Activated CD4-positive, alpha-beta T cell treated with anti-CD3 and anti-CD28 coated beads, Interleukin-2, amount 50 U/mL, for 4 hours (primary cell): ENCODE results near the gene ASIC1.
"Not testable (repeated sequence)": the region's sequence is repeated elsewhere in the genome, so short reads cannot be mapped to it uniquely, and the experiment has no call there.

ENCODE experiments used
- DNase-seq, 2 experiments: peaks; one replicate each; pipeline ENCODE4 v3.0.0-alpha.2; 2020

ASIC1 gene

DNA sequence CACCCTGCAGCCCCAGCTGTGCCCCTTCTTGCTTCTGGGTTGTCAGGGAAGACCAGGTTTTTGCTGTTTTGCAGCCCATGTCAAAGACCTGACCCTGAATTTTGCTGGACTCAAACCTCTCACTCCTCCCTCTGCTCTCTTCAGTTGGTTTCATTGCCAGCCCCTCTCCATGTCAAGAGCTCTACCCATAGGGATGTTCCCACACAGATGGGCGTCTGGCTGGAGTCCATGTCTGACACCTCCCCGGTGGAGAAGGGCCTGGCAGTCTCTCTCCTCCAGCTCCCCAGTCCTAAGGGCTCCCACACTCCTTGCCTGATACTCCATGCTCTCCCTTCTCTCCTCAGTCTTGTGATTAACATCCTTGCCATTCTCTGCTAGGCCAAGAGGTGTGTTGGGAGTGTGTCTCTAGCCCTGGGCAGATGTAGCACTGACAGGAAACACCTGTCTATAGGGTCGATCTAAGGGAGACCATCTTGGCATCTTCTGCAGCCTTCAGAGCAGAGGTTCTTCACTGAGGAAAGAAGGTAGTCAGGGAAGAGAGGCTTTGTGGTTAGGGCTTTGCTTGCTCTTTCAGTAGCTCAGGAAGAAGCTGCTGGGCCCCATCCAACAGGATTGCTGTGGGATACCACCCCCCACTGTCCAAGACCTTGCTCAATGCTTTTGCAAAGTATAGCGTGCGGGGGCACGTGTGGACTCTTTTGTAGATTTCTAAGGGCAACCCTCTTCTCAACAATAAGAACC lies 4.7 kb downstream of the ASIC1 start:
- no peak for DNase-seq

DNA sequence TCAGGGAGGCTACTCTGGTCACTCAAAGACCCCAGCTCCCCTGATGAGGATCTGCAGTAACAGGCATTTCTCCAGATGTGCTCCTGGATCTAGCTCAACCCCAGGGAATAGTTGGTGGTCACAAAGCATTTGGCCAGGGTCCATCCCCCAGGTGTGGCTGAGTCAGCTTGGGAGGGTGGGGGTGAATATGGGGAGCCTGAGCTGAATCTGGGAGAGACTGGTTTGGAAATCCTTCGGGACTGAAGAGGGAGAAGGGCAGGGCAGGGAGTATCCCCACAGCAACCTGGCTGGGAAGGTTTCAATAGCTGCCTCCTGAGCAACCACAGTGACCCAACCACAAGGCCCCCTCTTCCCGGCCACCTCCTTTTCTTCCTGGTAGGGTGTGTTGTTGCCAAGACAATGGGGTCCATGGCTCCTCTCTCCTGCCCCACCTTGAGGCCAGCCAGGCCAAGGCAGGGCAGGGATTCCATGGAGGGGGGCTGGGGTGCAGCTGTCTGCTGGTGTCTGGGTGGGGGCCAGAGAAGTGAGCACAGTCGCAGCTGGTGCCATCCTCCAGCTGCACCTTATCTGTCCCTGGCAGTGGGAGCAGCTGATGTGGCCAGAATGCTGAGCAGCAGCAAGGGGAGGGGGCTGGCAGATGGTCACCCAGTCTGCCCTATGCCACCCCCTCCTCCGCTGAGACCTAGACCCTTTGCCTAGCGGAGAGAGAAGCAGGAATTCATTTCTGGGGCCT lies 5.5 kb downstream of the ASIC1 start:
- DNase-seq, result no peak

DNA sequence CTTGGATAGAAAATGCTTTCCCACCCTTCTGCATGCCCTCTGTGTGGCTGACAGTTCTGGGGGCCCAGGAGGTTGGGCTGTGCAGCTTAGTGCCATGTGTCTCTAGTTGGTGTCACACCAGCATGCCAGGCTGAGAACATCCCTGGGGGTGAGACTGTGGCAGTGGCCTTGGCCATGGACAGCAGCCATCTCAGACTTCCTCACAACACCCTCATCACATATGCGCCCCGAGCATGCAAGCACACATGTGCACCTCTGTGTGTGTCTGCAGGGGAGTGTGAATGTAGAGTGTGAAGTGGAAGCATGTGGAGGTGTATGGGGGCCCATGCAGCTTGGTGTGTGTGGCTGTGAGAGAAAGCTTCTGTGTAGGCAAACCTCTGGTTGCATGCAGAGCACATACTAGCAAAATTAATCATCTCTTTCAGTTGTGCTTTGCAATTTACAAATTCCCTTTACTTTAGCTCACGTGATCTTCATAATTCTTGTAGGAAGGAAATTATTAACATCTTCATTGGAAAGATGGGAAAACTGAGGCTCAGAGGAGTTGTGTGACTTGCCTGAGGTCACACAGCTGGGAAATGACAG lies 8.4 kb downstream of the ASIC1 start:
- DNase-seq, result no peak

DNA sequence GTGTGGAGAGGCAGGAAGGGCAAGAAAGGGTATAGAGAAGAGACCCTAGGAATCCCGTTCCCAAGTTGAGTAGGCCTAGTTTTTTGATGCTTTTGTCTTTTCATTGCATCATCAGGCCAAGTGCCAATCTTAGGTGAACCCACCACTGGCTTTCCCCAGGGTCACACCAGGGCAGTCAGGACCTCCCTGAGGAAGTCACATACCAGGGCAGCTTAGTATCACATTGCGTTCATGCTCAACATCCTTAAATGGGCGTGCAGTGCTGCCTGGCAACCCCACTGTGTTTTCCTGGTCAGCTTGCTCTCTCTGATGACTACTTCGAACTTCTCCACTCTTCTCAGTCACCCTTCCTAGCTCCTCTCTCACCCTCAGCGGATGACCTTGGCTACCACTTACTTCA lies 9.0 kb downstream of the ASIC1 start:
- no peak for DNase-seq

DNA sequence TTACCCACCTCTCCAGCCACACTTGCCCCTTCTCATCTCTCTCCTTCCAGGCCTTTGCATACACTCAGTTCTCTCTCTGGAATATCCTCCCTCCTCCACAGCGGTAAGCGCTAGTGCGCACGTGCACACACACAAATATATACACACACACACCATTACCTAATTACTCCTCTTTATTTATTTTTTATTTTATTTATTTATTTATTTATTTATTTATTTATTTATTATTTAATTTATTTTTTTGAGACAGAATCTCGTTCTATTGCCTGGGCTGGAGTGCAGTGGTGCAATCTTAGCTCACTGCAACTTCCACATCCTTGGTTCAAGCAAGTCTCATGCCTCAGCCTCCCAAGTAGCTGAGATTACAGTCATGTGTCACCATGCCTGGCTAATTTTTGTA lies 11.7 kb downstream of the ASIC1 start:
- DNase-seq, result no peak

DNA sequence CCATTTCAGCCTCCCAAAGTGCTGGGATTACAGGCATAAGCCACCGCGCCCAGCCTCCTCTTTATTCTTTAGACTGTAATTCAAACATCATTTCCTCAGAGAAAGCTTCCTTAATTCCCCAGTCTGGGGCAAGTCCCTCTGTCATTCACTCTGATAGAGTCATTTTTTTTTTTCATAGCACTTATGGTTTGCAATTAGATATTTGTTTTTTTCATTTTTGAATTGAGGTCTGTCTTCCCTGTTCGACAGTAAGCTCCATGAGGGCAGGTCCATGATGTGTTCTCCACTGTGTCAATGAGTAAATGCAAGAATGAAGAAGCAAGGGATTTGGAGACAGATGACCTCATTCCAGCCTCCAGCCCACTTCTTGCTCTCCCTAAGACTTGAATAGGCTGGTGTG lies 12.1 kb downstream of the ASIC1 start:
- DNase-seq, result no peak

DNA sequence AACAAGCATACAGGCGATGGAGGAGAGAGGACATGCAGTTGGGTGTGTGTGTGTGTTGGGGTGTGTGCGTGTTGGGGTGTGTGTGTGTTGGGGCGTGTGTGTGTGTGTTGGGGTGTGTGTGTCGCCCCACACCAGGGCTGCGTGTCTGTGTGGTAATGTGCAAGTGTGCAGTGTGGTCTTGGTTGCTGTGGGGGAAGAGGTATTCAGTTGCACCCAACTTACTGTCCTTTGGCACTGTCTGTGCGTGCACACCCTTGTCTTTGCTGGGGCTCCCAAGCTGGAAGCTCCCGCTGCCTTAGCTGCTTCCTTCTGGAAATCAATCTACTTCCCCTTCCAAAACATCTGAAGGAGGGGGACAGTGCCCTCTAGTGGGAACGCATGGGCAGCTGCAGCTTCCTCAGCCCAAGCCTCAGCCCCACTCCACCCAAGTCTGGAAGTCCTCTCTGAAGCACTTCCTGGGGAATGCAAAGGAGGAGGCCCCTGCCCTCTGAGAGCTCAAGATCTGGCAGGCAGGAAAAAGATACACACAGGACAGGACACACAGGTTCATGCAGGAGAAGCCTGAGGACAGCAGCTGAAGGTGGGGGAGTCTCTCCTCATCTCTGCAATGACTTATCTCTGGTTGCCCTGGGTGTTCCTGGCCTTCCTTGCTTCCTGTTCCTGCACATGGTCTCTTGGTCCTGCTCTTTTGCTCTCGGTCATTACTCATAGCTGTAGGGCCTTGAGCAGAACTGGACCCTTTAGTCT lies 13.1 kb downstream of the ASIC1 start:
- DNase-seq, result peak; percentile 41 to 54

DNA sequence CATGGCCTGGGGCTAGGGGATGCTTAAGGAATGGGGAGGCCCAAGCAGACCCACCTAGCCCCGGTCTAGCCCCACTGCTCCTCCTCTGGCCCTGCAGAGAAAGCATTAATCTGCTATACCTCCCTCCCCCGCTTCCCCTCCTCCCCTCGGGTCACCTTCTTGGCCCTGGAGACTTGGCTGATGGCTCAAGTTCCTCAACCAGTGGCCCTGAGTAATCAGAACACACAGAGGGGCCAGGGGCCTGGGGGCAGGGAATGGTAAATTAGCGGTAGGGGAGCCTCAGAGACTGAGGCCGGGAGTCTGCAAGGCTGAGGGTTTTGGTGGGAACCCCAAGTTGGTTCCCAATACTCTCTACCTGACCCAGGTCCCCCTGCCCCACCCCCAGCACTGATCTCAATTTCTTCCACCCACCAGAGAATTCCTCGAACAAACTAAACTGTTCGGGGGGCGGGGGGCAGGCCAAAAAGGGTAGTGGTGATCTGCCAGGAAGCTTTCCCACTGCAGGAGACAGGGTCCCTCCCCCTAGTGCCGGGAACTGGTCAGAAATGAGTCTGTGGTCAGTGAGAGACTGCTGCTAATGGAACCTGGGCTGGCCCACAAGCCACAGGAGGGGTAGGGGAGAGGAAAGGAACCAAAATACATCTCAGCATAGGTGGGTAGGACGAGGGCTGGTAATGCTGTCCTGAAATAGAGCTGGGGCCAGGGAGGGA lies 15.0 kb downstream of the ASIC1 start:
- no peak for DNase-seq

DNA sequence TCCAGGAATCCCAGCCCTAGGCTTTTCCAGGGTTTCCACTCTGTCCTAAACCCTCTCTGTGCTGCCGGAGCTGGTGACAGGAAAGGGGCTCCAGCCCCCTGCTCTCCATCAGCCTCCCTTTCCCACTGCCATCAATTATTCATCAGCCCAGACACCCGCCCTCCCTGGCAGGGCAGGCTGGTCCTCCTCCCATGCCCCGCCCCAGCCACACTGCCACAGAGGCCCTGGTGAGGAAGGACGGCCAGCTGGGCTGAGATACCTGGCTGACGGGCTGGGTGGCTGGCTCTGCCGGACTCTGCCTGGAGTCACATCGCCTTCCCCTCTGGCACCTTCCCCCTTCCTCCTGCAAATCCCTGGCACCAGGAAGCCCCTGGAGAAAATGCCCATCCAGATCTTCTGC lies 15.8 kb downstream of the ASIC1 start:
- DNase-seq, result no peak

DNA sequence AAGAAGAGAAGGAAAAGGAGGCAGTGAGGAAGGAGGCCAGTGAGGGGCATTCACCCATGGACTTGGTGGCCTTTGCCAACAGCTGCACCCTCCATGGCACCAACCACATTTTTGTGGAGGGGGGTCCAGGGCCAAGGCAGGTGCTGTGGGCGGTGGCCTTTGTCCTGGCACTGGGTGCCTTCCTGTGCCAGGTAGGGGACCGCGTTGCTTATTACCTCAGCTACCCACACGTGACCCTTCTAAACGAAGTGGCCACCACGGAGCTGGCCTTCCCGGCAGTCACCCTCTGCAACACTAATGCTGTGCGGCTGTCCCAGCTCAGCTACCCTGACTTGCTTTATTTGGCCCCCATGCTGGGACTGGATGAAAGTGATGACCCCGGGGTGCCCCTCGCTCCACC lies 16.3 kb downstream of the ASIC1 start:
- DNase-seq, result no peak

DNA sequence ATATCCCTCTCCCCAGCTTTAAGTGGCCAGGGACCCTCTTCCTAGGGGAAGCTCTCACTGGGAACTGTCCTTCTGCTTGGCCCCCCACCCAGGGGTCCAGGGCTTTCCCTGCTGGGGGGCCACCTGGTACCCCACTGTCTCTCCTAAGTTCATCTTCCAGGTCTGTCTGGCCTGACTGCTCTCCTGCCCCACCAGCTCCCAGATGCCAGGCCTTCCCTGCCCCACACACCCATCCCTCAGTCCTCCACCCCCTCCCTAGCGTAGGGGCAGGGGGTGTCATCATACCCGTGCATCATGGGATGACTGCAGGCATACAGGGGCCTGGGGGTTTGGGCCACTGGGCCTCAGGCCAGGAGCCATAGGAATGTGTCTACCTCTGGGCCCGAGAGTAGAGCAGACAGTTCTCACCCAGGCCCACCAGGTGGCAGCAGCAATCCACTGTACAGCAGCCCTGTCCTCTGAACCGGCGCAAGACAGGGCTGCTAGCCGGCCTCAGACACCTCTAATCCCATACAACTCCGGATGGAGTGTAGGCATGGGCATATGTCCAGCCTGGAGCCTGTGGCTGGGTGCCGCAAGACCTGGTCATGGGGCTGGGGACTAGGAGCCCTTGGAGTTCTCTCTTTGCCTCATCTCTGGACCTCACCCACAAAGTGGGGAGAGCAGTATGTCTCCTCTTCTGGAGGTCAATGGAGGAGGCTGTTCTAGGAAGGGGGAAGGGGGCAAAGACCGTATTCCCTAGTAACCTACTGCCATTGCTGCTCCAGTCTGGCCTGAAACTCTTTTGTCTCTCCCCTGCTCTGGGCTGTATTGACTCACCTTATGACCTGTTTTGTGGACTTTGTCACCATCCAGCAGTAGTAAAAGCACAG lies 17.8 kb downstream of the ASIC1 start:
- DNase-seq, result peak; percentile 80 to 84

DNA sequence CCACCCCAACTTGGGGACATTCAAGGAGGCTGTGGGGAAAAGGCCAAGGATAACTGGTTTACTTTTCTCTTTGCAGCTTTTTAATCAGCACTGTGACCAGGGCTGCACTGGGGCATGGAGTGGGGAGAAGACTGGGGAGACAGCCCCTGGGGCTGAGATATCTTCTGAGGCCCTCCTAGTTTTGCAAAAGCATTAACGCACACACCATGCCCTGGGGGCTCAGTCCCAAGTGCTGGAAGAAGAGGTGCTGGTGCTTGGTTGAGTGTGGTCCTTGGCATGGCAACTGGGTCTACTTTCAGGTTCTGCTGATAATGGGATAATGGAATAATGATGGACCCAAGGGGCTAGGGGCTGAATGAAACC lies 18.4 kb downstream of the ASIC1 start:
- DNase-seq, result no peak

DNA sequence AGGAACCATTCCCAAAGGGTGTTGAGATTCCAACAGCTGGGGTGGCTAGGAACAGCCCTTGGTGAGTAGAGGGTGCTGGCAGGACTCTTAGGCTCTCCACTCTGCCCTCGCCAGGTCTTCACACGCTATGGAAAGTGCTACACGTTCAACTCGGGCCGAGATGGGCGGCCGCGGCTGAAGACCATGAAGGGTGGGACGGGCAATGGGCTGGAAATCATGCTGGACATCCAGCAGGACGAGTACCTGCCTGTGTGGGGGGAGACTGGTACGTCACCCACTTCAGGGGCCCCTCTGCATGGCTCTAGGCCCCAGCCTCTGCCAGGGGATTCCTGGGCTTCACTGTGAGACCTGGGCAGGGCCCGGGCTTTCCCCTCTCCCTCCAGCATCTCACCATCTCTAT lies 19.7 kb downstream of the ASIC1 start:
- DNase-seq, result no peak

DNA sequence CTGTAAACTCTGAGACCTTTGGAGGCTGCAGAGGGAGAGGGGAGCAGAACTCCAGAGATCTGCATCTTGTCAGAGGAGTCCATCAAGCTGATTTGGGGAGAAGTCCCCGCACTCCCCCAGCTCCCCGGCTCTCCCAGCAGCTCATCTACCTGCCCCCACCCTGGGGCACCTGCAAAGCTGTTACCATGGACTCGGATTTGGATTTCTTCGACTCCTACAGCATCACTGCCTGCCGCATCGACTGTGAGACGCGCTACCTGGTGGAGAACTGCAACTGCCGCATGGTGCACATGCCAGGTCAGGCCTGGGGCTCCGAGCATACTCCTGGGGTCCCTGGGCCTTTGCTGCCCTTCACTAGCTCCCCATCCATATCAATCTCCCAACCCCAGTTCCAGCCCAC lies 20.9 kb downstream of the ASIC1 start:
- DNase-seq, result no peak

DNA sequence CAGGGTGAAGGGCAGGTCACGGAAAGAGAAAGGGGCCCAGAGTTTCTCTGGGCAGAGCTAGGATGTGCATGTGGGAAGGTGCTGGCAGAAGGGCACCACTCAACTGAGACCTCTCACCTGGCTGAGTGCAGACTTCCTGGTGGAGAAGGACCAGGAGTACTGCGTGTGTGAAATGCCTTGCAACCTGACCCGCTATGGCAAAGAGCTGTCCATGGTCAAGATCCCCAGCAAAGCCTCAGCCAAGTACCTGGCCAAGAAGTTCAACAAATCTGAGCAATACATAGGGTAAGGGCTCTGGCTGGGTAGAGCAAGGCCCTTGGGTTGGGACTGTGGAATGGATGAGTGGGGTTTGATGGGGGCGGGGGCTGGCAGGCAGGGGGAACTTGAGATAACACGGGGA lies 22.4 kb downstream of the ASIC1 start:
- no peak for DNase-seq

DNA sequence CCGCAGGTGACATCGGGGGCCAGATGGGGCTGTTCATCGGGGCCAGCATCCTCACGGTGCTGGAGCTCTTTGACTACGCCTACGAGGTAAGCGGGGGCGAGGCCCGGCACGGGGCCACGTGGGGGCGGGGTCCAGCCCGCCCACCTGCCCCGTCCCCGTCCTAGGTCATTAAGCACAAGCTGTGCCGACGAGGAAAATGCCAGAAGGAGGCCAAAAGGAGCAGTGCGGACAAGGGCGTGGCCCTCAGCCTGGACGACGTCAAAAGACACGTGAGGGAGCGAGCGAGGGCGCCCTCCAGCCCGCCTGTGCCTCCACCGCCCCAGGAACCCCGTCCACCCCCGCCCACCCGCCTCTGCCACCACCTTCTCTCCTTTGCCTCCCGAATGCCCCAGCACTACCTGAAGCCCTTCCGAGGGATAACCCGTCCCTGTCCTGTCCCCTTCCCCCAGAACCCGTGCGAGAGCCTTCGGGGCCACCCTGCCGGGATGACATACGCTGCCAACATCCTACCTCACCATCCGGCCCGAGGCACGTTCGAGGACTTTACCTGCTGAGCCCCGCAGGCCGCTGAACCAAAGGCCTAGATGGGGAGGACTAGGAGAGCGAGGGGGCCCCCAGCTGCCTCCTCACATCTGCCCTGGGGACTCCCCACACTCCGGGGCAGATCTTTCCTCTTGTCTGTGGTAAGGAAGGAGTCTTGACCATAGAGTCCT lies 23.9 kb downstream of the ASIC1 start:
- DNase-seq, result no peak

DNA sequence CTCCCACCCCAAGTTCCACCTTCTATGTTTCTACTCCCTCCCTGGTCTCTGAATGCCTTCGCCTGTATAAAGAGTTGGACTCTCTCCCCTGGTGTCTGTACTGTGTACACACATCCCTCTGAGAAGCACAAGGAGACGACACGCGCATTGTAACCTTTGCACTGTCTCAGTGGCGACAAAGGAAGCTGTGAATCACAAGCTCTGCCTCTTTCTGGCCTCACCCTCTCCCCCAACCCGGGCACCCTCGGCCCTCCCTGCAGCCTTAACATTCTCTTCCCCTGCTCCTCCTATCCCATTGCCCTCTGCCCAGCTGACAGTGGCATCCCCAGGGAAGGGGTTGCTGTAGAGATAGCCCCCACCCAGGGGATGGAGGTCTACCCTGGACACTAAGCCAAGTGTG lies 25.2 kb downstream of the ASIC1 start:
- no peak for DNase-seq

DNA sequence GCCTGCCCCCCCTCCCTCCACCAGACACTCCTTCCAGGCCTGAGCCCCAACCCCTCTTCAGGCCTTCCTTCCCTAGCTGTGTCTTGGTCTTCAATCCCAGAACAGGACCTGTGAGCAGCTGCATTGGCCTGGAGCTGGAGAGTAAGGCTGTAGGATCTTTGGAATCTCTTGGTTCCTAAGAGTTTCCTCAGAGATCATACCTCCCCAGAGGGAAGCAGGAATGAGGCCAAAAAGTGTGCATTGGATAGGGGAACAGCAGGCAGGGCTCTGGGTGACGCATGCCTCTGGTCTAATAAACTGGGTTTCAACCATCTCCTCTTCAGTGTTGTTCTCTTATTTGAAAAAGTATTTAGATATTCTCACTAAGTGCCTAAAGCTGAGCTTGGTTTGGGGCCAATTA lies 25.9 kb downstream of the ASIC1 start:
- no peak for DNase-seq

DNA sequence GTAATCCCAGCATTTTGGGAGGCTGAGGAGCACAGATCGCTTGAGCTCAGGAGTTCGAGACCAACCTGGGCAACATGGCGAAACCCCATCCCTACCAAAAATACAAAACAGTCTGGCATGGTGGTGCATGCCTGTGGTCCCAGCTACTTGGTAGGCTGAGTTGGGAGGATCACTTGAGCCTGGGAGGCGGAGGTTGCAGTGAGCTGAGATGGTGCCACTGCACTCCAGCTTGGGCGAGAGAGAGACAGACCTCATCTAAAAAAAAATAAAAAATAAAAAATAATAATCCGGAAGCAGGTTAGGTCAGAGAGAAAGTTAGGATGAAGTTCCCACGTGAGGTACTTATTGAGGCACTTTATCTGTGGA lies 27.0 kb downstream of the ASIC1 start:
- not testable (repeated sequence) for DNase-seq

DNA sequence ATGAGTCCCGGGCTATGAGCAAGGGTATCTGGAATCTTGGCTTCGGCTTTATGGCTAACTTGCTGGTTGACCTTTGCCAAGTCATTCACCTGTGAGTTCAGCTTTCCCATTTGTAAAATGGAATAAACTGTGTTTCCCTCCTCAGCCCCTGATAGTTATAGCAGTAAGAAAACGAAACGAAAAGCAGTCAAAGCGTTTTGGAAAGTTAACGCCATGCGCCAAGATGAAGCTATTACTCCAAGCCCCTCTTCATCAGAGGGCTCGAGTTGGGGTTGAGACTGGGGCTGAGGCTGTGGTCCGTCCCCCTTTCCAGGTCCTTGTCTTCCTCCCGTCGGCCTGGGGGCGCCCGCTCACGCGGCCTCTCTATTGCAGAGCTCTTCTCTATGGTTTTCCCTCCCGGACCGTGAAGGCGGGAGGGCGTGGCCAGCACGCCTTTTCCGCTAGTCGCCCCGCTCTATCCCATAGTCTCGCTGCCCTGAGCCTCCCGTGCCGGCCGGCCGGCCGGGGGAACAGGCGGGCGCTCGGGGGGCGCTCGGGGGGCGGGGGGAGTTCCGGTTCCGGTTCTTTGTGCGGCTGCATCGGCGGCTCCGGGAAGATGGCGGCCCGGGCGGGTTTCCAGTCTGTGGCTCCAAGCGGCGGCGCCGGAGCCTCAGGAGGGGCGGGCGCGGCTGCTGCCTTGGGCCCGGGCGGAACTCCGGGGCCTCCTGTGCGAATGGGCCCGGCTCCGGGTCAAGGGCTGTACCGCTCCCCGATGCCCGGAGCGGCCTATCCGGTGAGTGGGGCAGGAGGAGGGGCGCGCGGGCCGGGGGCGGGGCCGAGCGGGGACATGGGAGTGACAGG lies 27.6 kb downstream of the ASIC1 start, which contains the start of gene SMARCD1:
TSS of gene SMARCD1 (plus strand) at position 568 of the 840 bp plus-strand sequence. CDS start at position 596, 28 bp downstream.
- peak; percentile 78 to 80 for DNase-seq
